Measurements from ENCODE around the gene ACAT2.
"Not testable (repeated sequence)": the region's sequence is repeated elsewhere in the genome, so short reads cannot be mapped to it uniquely, and the experiment has no call there.

ACAT2 gene

DNA sequence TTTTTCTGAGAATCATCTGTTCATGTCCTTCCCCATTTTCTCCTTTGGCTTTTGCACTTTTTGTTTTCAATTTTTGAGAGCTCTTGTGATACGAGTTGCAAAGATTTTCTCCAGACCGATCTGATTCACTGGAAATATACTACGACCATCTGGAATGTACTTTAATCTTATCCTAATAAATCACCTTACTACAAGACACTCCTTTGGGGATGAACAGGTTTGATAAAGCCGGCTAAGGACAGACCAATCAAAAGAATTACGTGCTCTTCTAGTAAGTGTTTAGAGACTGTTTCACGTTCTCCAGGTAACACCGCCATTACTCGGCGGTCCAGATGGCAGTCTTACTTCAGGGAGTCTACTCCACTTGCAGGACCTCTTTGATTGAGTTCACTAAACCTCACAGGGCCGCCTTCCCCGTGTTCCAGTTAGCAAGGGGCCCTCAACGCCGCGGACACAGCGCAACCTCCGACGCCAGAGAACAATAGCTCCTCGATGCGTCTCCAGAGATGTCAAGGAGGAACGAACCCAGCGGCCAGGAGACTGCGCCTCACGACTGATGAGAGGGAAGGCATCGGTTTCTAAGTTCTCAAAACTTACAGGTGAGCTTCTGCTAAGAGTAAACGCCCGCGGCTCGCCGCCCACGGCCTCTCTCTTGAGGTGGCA is 35.5 kb upstream of the ACAT2 start:
- Mint-ChIP-seq H3K27me3 (no peaks in the 10 kb centered on the region), H3K4me1 (ENCODE audit: low read depth) (peaks cover 54% of the 10 kb centered on the region)

GRCh38 chr6:159726918-159727716 is 34.7 kb upstream of the ACAT2 start, which contains the start of gene WTAP:
Gene WTAP, plus strand, starts transcription at chr6:159727506. Its CDS starts 8,760 bp downstream, at chr6:159736266.
- peaks cover 61% of the 10 kb centered on the region for H3K4me1 Mint-ChIP-seq (ENCODE audit: low read depth)
- H3K36me3 Mint-ChIP-seq, result peaks cover 18% of the 10 kb centered on the region
- H3K27ac Mint-ChIP-seq, result peak within 1 kb of the TSS; percentile 98
- no peaks in the 10 kb centered on the region for H3K27me3 Mint-ChIP-seq
- peak within 1 kb of the TSS; percentile 96 for H3K4me3 Mint-ChIP-seq
- no peaks in the 10 kb centered on the region for H3K9me3 Mint-ChIP-seq (ENCODE audit: low read depth)

More for the DNA sequence above, 35.5 kb upstream of the ACAT2 start:
- Mint-ChIP-seq H3K4me3 (peak overlapping the region; percentile 96), H3K27ac (peak overlapping the region; percentile 98), H3K9me3 (ENCODE audit: low read depth) (no peaks in the 10 kb centered on the region), H3K36me3 (peaks cover 18% of the 10 kb centered on the region)

DNA sequence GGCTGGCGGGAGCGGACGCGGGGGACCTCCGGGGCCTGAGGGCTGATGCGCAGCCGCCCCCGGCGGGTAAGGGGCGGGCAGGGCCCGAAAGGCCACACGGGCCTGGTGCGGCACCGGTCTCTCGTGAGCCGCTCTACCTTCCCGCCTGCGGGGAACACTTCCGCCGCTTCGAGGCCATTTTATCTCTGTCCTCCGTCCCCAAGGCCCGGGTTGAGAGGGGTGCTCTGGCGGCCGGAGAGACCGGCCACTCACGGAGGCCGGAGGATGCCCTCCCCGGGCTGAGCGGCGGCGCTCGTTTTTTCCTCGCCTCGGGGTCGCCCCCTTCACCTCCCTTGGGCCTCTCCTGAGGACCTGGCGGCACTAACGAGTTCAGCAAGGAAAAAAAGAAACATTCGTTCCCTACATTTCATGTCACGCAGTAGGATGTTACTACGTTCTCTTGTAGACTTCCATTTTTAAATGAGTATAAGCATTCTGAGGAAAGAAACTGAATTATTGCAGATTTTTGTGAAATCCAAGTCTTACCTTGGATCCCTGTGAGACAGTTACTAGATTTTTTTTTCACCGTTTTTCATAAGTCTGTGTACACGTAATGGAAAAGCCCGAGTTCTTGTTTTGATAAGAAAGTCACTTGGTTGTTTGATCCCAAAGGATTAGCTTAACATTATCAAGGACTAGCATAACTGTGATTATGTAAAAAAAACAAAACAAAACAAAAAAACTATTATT is 34.0 kb upstream of the ACAT2 start:
- H3K27me3 Mint-ChIP-seq, result no peaks in the 10 kb centered on the region
- H3K4me1 Mint-ChIP-seq (ENCODE audit: low read depth), result peaks cover 63% of the 10 kb centered on the region
- H3K36me3 Mint-ChIP-seq, result peaks cover 12% of the 10 kb centered on the region
- H3K9me3 Mint-ChIP-seq (ENCODE audit: low read depth), result no peaks in the 10 kb centered on the region
- H3K4me3 Mint-ChIP-seq, result peak overlapping the region; percentile 95
- H3K27ac Mint-ChIP-seq, result peak overlapping the region; percentile 95

DNA sequence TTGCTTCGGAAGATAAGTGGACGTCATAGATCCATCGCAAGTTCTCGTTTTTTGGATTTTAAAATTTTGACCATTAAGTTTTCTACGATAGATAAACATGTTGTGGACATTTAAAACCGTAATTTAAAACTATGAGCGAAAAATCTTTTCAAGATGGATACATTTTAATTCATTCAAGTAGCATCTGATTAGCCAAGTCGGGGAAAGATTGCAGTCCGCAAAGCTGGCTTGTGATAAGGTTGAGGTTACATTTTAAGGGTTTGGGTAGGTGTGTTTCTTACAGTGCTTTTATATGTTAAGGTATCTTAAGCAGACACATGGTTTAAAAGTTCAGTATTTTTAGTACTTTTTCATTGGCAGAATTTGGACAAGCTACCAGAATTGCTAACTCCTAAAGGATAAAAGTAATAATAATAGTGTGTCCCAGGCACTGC is 33.3 kb upstream of the ACAT2 start:
- Mint-ChIP-seq H3K9me3 (ENCODE audit: low read depth) (no peaks in the 10 kb centered on the region), H3K4me3 (peak overlapping the region; percentile 95), H3K27ac (peak overlapping the region; percentile 95), H3K36me3 (peaks cover 9% of the 10 kb centered on the region), H3K4me1 (ENCODE audit: low read depth) (peaks cover 64% of the 10 kb centered on the region), H3K27me3 (no peaks in the 10 kb centered on the region)

- Mint-ChIP-seq H3K27me3 (no peaks in the 10 kb centered on the region), H3K27ac (peak overlapping the region; percentile 95), H3K36me3 (peaks cover 9% of the 10 kb centered on the region), H3K9me3 (ENCODE audit: low read depth) (no peaks in the 10 kb centered on the region), H3K4me1 (ENCODE audit: low read depth) (peaks cover 71% of the 10 kb centered on the region), H3K4me3 (peak overlapping the region; percentile 95)
These were observed 32.1 kb upstream of the ACAT2 start for GRCh38 chr6:159729598-159730331.

DNA sequence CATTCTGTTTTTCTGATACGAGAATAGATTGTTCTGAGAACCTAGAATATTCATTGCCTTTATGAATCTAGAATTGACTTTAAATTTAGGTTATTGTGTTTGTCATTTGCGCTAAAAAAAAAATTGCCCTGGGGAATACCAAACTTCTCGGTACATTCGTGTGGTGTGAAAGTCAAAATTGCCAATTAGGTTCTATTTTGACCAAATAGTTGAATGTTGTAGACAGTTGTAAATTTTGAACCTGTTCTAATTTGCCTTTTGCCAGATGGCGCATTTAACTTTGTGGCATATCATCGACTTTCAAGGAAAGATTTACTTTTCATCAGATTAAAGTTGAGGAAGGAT is 31.5 kb upstream of the ACAT2 start:
- Mint-ChIP-seq H3K36me3 (peaks cover 9% of the 10 kb centered on the region), H3K4me3 (peak overlapping the region; percentile 95), H3K4me1 (ENCODE audit: low read depth) (peaks cover 72% of the 10 kb centered on the region), H3K27ac (peak overlapping the region; percentile 1), H3K9me3 (ENCODE audit: low read depth) (no peaks in the 10 kb centered on the region), H3K27me3 (no peaks in the 10 kb centered on the region)

DNA sequence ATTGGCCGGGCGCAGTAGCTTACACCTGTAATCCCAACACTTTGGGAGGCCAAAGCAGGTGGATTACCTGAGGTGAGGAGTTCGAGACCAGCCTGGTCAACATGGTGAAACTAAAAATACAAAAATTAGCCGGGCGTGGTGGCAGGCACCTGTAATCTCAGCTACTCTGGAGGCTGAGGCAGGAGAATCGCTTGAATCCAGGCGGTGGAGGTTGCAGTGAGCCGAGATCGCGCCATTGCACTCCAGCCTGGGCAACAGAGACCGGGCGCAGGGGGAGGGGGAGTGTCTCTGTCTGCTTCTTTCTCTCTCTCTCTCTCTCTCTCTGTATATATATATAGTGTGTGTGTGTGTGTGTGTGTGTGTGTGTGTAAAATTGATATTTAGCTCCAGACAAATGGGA is 29.3 kb upstream of the ACAT2 start:
- not testable (repeated sequence) for H3K27me3 Mint-ChIP-seq; H3K9me3 Mint-ChIP-seq (ENCODE audit: low read depth); H3K36me3 Mint-ChIP-seq
- H3K27ac Mint-ChIP-seq, result peak overlapping the region; percentile 77
- H3K4me3 Mint-ChIP-seq, result peak overlapping the region; percentile 61
- H3K4me1 Mint-ChIP-seq (ENCODE audit: low read depth), result peaks cover 71% of the 10 kb centered on the region

GRCh38 chr6:159733395-159733794 is 28.4 kb upstream of the ACAT2 start:
- H3K36me3 Mint-ChIP-seq; H3K9me3 Mint-ChIP-seq (ENCODE audit: low read depth); H3K27me3 Mint-ChIP-seq: not testable (repeated sequence)
- peak overlapping the region; percentile 10 for H3K4me3 Mint-ChIP-seq
- H3K4me1 Mint-ChIP-seq (ENCODE audit: low read depth), result peaks cover 79% of the 10 kb centered on the region
- peak overlapping the region; percentile 10 for H3K27ac Mint-ChIP-seq

DNA sequence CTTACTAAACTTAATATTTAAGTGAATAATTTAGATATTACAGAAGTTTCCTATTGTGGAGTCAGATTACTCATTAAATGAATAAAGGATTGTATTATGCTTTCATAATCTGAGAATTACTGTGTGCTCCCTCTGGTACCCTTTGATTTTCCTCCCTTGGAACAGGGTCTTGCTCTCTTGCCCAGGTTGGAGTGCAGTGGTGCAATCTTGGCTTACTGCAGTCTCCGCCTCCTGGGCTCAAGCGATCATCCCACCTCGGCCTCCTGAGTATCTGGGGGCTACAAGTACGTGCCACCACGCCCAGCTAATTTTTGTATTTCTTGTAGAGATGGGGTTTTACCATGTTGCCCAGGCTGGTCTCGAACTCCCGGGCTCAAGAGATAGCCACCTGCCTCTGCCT is 24.9 kb upstream of the ACAT2 start:
- peaks cover 4% of the 10 kb centered on the region for H3K36me3 Mint-ChIP-seq
- H3K4me3 Mint-ChIP-seq, result no peak overlapping the region
- H3K9me3 Mint-ChIP-seq (ENCODE audit: low read depth), result no peaks in the 10 kb centered on the region
- H3K4me1 Mint-ChIP-seq (ENCODE audit: low read depth), result peaks cover 65% of the 10 kb centered on the region
- no peak overlapping the region for H3K27ac Mint-ChIP-seq
- no peaks in the 10 kb centered on the region for H3K27me3 Mint-ChIP-seq

DNA sequence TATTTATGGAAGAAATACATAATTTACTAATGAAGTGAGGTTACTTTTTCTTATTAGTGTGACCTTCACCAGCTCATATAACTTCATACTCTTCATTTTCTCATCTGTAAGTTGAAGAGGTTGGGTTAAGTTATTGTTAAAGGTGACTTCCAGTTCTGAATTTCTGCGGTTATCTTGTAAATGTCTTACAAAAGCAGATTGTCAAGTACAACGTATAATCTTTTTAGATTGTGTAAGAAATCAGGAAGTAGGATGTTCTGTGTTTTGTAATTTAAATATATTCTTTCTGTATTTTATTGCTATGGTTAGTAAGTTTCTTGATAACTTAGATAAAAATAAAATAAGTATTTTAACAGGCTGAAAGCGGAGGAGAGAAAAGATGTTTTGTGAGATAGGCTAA is 22.5 kb upstream of the ACAT2 start:
- H3K36me3 Mint-ChIP-seq, result peaks cover 10% of the 10 kb centered on the region
- H3K4me1 Mint-ChIP-seq (ENCODE audit: low read depth), result peaks cover 53% of the 10 kb centered on the region
- H3K27ac Mint-ChIP-seq, result peak overlapping the region; percentile 54
- no peaks in the 10 kb centered on the region for H3K27me3 Mint-ChIP-seq
- H3K4me3 Mint-ChIP-seq, result no peak overlapping the region
- no peaks in the 10 kb centered on the region for H3K9me3 Mint-ChIP-seq (ENCODE audit: low read depth)

DNA sequence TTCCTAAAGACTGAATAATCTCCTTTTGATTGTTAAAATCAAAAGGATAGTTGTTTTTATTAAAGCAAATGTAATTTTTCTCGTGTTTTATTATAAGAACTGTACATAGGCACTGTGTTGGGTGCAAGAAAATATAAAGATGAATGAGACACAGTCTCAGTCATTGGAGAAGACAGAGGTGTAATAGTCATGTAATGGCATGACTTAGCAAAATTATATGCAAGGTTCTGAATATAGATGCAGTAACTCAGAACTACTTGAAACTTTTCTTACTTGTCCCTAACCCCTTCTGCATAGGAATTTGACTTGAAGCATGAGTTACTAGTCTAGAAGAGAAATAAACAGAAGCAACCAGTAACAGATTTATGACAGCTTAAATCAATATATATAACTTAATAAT is 19.7 kb upstream of the ACAT2 start:
- Mint-ChIP-seq H3K4me1 (ENCODE audit: low read depth) (peaks cover 45% of the 10 kb centered on the region), H3K4me3 (no peak overlapping the region), H3K9me3 (ENCODE audit: low read depth) (no peaks in the 10 kb centered on the region), H3K27ac (peak overlapping the region; percentile 54), H3K36me3 (peaks cover 13% of the 10 kb centered on the region), H3K27me3 (no peaks in the 10 kb centered on the region)

DNA sequence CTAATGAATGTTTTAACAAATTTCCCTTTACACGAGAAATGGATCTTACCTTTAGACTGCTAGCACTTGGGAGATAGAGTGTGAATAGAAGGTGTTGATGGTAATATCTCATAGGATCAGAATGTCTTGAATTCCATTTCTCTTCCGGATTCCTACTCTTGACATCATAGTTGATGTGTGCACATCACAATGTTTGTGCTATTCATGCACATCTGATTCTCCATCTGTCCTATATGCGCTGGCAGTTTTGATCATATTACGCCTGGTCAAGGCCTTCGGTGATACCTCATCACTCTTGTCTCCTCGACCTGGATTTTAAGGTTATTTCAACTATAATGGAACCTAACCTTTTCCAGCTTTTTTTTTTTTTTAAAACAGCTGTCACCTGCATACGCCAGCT is 16.8 kb upstream of the ACAT2 start:
- peaks cover 24% of the 10 kb centered on the region for H3K4me1 Mint-ChIP-seq (ENCODE audit: low read depth)
- peak overlapping the region; percentile 85 for H3K27ac Mint-ChIP-seq
- H3K36me3 Mint-ChIP-seq, result peaks cover 13% of the 10 kb centered on the region

GRCh38 chr6:159746759-159747158 is 15.1 kb upstream of the ACAT2 start:
- H3K4me1 Mint-ChIP-seq (ENCODE audit: low read depth), result peaks cover 15% of the 10 kb centered on the region
- H3K27me3 Mint-ChIP-seq, result no peaks in the 10 kb centered on the region
- H3K9me3 Mint-ChIP-seq (ENCODE audit: low read depth), result no peaks in the 10 kb centered on the region
- peaks cover 9% of the 10 kb centered on the region for H3K36me3 Mint-ChIP-seq
- no peak overlapping the region for H3K27ac Mint-ChIP-seq
- no peak overlapping the region for H3K4me3 Mint-ChIP-seq

More for the DNA sequence above, 16.8 kb upstream of the ACAT2 start:
- Mint-ChIP-seq H3K27me3 (no peaks in the 10 kb centered on the region), H3K9me3 (ENCODE audit: low read depth) (no peaks in the 10 kb centered on the region), H3K4me3 (no peak overlapping the region)

GRCh38 chr6:159748127-159748526 is 13.7 kb upstream of the ACAT2 start:
- H3K27ac Mint-ChIP-seq, result peak overlapping the region; percentile 61
- peaks cover 12% of the 10 kb centered on the region for H3K4me1 Mint-ChIP-seq (ENCODE audit: low read depth)
- not testable (repeated sequence) for H3K36me3 Mint-ChIP-seq; H3K9me3 Mint-ChIP-seq (ENCODE audit: low read depth); H3K4me3 Mint-ChIP-seq; H3K27me3 Mint-ChIP-seq

Measured in activated naive CD8-positive, alpha-beta T cell (primary cell).